GM21619 (cell line): ENCODE data around the gene SCAMP3.
"Not testable (repeated sequence)": the region's sequence is repeated elsewhere in the genome, so short reads cannot be mapped to it uniquely, and the experiment has no call there.

ENCODE experiments used
- ATAC-seq: cut with Tn5 transposase; IDR thresholded peaks from one replicate; pipeline ENCODE4 v1.9.1; 2021; ENCODE audit not compliant: unreplicated experiment

The SCAMP3 gene

GRCh38 chr1:155232001-155232978 lies 29.9 kb downstream of the SCAMP3 start:
- not testable (repeated sequence) for ATAC-seq

- not testable (repeated sequence) for ATAC-seq
Measured at GRCh38 chr1:155231302-155231701, 30.9 kb downstream of the SCAMP3 start.

- no peak for ATAC-seq
Measured at GRCh38 chr1:155228096-155228427, 34.1 kb downstream of the SCAMP3 start.

GRCh38 chr1:155227261-155228095 lies 34.7 kb downstream of the SCAMP3 start:
- peak; percentile 85 for ATAC-seq

- ATAC-seq, result no peak
Measured at GRCh38 chr1:155226910-155227260, 35.3 kb downstream of the SCAMP3 start.

- ATAC-seq, result no peak
Measured at GRCh38 chr1:155226188-155226909, 35.8 kb downstream of the SCAMP3 start.

GRCh38 chr1:155225404-155225759 lies 36.8 kb downstream of the SCAMP3 start:
- ATAC-seq, result not testable (repeated sequence)

GRCh38 chr1:155223047-155223446 lies 39.1 kb downstream of the SCAMP3 start:
- ATAC-seq, result no peak

GRCh38 chr1:155220211-155220965 lies 41.8 kb downstream of the SCAMP3 start:
- not testable (repeated sequence) for ATAC-seq

- ATAC-seq, result no peak
Measured at GRCh38 chr1:155219592-155220031, 42.5 kb downstream of the SCAMP3 start.

- ATAC-seq, result no peak
Measured at GRCh38 chr1:155218854-155219591, 43.1 kb downstream of the SCAMP3 start.

GRCh38 chr1:155214702-155215101 lies 47.5 kb downstream of the SCAMP3 start:
- ATAC-seq, result not testable (repeated sequence)

GRCh38 chr1:155212051-155212440 lies 50.1 kb downstream of the SCAMP3 start:
- not testable (repeated sequence) for ATAC-seq

- not testable (repeated sequence) for ATAC-seq
Measured at GRCh38 chr1:155211381-155212050, 50.6 kb downstream of the SCAMP3 start.

- no peak for ATAC-seq
Measured at GRCh38 chr1:155210314-155211104, 51.7 kb downstream of the SCAMP3 start.

GRCh38 chr1:155209312-155209721 lies 52.8 kb downstream of the SCAMP3 start:
- no peak for ATAC-seq

- ATAC-seq, result peak; percentile 76
Measured at GRCh38 chr1:155208541-155209311, 53.4 kb downstream of the SCAMP3 start, which contains the start of gene MTX1. Gene MTX1 (plus strand): TSS chr1:155208695. CDS start chr1:155208805, 110 bp downstream.
